GM21360 (cell line): ENCODE results near the gene PAK5.

Experiments used
- ATAC-seq: cut with Tn5 transposase; IDR thresholded peaks from one replicate; pipeline ENCODE4 v1.9.1; 2021; ENCODE audit warnings: mild to moderate bottlenecking, moderate library complexity; ENCODE audit not compliant: unreplicated experiment

PAK5 gene

GRCh38 chr20:9626357-9626756 is 212.5 kb downstream of the PAK5 start:
- no peak for ATAC-seq

DNA sequence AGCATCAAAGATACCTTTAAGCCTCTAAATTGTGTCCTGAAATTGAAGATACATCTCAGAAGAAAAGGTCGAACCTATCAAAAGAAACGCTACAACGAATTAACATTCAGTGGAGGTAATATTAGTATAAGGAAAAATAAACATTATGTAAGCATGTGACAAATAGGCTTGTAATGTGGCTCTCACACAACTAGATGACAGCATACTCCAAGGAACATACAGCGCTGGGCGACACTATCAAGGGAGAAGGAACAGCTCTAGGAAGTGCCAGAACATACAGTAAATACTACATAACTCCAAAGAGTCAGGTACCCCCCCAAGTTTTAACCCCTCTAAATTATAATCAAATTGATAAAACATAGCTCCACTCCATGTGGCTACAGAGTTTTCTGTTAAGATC is 220.9 kb downstream of the PAK5 start:
- no peak for ATAC-seq

GRCh38 chr20:9616833-9617461 is 221.9 kb downstream of the PAK5 start:
- ATAC-seq = peak; percentile 40

DNA sequence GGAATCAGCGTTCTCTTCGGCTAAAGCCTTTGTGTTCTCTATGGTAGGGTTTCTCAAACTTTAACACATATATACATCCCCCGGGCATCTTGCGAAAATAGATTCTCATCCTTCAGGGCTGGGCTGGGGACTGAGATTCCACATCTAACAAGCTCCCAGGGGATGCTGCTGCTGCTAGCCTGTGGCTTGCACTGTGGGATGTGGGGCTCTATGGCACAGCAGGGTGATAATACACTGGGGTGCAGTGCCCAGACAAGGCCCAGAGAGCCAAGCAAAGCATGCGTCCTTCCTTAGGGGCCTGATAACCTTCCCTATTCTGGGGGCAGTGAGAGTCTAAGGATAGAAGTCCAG is 222.4 kb downstream of the PAK5 start:
- peak; percentile 3 for ATAC-seq

DNA sequence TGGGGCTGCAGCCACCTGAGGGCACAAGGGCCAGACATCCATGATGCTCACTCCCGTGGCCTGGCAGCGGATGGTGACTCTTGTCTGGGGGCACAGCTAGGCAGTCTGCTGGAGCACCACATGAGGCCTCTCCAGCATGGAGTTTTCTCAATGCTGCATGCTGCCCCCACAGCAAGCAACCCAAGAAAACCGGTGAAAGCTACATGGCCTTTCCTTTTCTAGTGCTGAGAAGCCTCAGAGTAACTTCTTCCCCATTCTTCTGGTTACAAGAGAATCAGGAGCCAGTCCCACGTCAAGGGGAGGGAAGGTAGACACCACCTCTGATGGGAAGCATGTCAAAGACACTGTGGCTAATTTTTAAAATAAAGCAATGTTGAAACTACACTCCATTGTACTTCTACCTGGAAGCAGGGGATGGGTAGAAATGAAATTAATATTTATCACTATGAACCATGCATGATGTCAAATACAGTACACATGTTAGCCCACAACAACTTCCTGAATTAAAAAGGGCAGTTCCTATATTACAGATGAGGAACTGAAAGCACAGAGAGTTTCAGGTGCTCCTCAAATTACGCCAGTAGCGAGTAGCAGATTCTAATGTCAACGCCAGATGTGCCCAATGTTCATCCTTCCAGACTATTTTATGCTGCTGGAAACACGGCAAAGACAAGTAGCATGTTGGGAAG is 223.0 kb downstream of the PAK5 start:
- ATAC-seq = peak; percentile 97

DNA sequence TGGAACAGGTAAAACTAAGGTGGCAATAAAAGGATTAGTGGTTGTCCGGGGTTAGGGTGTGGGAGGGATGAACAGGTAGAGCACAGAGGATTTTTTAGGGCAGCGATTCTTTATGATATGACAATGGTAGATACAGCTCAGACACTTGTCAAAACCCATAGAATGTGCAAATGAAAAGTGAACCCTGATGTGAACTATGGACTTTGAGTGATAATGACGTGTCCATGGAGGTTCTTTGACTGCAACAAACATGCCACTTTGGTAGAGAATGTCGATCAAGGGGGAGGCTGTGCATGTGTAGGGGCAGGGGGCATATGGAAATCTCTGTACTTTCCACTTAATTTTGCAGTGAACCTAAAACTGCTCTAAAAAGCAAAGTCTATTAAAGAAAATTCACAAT is 223.8 kb downstream of the PAK5 start:
- no peak for ATAC-seq

DNA sequence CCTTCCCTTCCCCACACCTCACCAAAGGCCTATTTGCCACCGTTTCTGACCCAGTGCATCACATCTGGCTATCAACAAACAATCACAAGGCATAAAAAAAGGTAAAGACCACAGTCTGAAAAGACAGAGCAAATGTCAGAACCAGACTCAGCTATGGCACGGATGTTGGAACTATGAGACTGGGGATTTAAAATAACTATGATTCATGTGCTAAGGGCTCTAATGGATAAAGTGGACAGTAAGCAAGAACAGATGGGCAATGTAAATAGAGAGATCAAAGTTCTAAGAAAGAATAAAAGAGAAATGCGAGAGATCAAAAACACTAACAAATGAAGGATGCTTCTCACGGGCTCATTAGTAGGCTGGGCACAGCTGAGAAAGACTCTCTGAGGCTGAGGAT is 225.0 kb downstream of the PAK5 start:
- ATAC-seq = no peak

DNA sequence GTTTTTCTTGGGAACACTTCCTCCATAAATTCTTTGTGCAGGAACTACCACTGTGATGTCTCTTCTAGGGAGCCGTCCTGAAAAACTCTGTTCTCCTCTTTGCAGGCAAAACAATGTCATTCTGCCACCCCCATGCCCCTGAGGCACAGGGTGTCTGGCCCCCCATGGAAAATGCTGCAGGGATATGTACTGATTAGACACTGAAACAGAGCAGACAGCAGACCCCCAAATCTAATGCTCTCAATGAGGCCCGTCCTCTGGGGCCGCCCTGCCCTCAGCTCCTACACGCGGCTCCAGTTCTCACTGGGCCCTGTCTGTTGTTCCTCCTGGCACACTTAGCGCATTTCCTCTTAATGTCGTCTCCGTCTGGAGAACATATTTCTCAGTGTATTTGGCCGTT is 227.0 kb downstream of the PAK5 start:
- no peak for ATAC-seq

GRCh38 chr20:9610665-9611064 is 228.2 kb downstream of the PAK5 start:
- no peak for ATAC-seq

GRCh38 chr20:9609887-9610502 is 228.9 kb downstream of the PAK5 start:
- peak; percentile 50 for ATAC-seq

DNA sequence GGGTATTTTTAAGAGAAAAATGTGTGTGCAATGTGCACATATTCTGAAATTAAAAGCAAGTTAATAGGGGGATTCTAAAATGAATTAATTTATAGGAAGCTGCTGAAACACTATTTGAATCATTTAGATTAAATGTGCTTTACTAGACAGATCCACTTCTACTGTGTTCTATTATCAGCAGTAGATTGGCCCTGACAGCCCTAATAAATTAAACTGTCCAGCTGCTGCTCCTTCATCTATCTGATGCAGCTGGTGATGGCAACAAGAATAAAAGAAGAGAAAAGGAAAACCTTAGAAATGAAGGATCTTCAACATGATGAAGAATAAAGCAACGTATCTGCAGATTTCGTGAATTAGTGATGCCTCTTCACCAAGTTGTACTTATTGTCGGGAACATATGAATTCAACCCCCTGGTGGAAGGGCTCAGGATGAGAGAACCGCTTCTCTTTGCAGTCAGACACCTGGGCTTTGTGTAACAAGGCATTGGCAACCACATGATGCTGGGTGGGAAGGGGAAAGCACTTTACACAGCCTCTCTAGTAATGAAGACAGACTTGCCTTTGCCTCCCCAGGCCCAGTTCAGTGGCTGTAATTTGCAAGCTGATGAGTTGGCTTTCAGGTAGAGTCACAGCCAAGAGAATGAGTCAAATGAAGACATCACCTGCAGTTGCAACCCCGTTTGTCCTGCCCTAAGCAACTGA is 230.1 kb downstream of the PAK5 start:
- ATAC-seq = no peak

DNA sequence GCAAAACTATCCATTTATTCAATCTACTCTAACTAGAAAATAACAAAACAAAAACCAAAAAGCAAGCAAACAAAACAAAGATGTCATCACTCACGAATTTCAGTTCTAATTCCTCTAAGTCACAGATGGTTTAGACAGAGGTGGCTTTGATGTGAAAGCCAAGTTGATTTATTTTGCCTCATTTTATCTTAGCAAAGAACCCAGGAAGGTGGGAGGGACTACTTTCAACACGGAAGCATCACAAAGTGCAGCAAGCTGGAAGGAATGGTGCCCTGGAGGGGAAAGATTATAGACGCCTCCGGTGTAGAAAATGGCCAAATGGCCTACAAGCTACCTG is 236.1 kb downstream of the PAK5 start:
- no peak for ATAC-seq

DNA sequence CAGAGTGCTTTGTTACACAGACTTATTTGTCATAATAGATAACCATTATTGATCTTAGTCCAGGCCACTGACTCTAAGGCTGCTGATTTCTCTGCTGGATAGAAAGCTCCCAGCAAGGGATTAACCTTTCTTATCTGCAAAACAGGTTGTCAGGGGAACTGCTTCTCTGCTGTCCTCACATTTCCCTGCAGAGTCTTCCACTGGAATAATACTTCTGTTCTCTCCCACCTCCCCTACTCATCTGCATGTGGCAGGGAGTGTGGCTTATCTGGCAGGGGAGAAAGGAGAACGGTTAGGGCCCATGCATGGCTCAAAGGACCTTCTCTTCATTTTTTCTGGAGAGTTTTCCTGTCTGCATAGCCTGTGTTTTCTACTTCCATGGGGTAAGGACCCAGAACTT is 238.3 kb downstream of the PAK5 start:
- ATAC-seq = no peak

DNA sequence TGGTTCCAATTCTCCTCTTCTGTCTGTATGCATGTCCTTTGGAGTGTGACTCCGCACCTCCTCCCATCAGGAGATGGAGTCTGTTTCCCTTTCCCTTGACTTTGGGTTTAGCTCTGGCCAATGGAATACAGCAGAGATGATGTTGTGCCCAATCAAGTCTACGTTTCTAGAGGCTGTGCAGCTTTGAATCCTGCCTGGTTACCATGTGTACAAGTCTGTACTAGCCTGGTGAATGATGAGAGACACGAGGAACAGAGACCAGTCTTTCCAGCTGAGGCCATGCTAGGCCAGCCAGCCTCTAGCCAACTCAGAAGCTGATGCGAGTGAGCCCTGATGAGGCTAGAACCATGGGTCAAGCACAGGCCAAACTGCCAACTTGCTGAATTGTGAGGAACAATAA is 241.3 kb downstream of the PAK5 start:
- ATAC-seq = no peak

GRCh38 chr20:9595763-9596162 is 243.1 kb downstream of the PAK5 start:
- no peak for ATAC-seq

GRCh38 chr20:9594284-9594875 is 244.5 kb downstream of the PAK5 start:
- ATAC-seq = no peak

DNA sequence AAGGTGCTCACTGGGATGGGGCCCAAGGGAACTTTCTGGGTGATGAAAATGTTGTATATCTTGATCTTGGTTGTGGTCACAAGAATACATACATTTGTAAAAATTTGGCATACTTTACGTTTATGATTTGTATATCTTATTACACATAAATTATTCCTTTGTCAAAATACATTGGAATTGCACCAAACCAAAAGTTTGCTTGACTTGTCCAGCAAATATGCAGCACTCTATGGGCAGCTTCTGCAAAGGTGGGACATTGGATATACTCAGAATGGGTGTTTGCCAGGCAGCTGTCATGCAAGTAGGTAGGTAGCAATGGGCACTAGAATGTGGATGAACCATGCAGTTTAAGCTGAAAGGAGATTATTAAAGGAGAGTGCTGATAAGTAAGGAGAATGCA is 246.5 kb downstream of the PAK5 start:
- no peak for ATAC-seq

- ATAC-seq = no peak
These were observed 247.8 kb downstream of the PAK5 start for GRCh38 chr20:9591080-9591479.

DNA sequence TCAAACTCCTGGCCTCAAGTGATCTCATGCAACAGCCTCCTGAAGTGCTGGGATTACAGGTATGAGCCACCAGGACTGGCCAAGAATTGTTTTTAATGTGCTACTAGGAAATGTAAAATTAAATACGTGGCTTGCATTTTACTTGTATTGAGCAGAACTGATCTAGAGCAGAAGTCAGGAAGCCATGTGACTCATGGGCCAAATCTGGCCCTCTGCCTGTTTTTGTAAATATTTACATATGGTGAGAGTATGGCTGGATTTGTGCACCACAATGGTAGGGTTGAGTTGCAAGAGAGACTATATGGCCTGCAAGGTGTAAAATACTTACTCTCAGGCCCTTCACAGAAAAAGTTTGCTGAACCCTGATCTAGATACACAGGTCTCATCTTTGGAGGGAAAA is 248.7 kb downstream of the PAK5 start:
- ATAC-seq = no peak

- no peak for ATAC-seq
These were observed 250.2 kb downstream of the PAK5 start for GRCh38 chr20:9588706-9589105.

GRCh38 chr20:9583151-9583550 is 255.7 kb downstream of the PAK5 start:
- no peak for ATAC-seq

- ATAC-seq = no peak
These were observed 256.7 kb downstream of the PAK5 start for GRCh38 chr20:9582137-9582536.
